ENCODE data around the gene MTURN.

The MTURN gene

DNA sequence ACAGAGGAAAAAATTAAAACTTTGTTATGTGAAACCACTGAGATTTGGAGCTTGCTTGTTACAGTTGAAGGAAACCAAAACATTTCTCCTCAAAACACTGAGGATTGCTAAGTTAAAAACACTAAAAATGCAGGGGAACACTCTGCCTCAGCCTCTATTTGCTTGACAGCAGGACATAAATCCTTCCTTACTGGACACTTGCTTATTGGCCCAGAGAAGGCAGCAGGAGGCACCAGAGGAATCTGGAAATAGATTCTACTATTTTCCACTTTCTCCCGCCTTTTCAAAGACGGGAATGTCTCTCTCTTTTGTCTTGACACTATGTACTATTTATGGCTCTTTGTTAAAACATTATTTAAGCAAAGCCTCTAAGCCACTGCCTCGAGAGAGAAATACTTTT is 67.9 kb downstream of the MTURN start:
- no peak overlapping the region for H3K27ac ChIP-seq (replicated peaks)
- no peak overlapping the region for H3K4me3 ChIP-seq (replicated peaks; ENCODE audit: insufficient read depth, low read length)
- H3K27me3 ChIP-seq (ENCODE audit: insufficient read depth, poor library complexity, severe bottlenecking): no peaks in the 10 kb centered on the region
- no peak for TF ChIP-seq GABPA (IDR thresholded peaks at IDR 0.05; ENCODE audit: low read depth)
- TF ChIP-seq POLR2AphosphoS5 (IDR thresholded peaks at IDR 0.05; ENCODE audit: low read depth): no peak
- TF ChIP-seq SPI1 (IDR thresholded peaks at IDR 0.05; ENCODE audit: borderline replicate concordance, low read depth): no peak
- TF ChIP-seq, protein P1, sequence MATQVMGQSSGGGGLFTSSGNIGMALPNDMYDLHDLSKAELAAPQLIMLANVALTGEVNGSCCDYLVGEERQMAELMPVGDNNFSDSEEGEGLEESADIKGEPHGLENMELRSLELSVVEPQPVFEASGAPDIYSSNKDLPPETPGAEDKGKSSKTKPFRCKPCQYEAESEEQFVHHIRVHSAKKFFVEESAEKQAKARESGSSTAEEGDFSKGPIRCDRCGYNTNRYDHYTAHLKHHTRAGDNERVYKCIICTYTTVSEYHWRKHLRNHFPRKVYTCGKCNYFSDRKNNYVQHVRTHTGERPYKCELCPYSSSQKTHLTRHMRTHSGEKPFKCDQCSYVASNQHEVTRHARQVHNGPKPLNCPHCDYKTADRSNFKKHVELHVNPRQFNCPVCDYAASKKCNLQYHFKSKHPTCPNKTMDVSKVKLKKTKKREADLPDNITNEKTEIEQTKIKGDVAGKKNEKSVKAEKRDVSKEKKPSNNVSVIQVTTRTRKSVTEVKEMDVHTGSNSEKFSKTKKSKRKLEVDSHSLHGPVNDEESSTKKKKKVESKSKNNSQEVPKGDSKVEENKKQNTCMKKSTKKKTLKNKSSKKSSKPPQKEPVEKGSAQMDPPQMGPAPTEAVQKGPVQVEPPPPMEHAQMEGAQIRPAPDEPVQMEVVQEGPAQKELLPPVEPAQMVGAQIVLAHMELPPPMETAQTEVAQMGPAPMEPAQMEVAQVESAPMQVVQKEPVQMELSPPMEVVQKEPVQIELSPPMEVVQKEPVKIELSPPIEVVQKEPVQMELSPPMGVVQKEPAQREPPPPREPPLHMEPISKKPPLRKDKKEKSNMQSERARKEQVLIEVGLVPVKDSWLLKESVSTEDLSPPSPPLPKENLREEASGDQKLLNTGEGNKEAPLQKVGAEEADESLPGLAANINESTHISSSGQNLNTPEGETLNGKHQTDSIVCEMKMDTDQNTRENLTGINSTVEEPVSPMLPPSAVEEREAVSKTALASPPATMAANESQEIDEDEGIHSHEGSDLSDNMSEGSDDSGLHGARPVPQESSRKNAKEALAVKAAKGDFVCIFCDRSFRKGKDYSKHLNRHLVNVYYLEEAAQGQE (IDR thresholded peaks at IDR 0.05; ENCODE audit: insufficient replicate concordance, low read depth): no peak
- no peak for TF ChIP-seq CTCF (IDR thresholded peaks at IDR 0.05; ENCODE audit: insufficient read depth, low read length)
- no peak for DNase-seq (ENCODE audit: low read depth in 1 of 2, low spot score in 1 of 2)

DNA sequence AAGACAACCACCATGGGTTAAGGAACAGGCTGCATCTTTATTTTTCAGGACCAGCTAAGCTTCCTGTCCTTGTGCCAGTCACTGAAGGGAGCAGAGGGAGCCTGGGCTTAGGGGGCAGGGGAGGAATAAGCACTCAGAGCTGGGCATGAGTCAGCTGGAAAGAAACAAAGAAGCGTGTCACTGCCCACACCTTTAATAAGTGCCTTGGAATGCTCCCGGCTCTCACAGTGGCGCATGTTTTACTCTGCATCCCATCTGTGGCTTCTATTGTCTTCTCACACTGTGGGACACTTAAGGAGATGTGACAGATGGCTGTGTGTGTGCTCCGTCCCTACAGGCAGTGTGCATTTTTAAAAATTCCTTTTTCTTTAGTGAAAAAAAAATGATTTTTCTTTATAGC is 71.7 kb downstream of the MTURN start:
- H3K27ac ChIP-seq (replicated peaks): no peak overlapping the region
- no peak for TF ChIP-seq GABPA (IDR thresholded peaks at IDR 0.05; ENCODE audit: low read depth)
- TF ChIP-seq SPI1 (IDR thresholded peaks at IDR 0.05; ENCODE audit: borderline replicate concordance, low read depth): no peak
- no peak for DNase-seq (ENCODE audit: low read depth in 1 of 2, low spot score in 1 of 2)
- no peak overlapping the region for H3K4me3 ChIP-seq (replicated peaks; ENCODE audit: insufficient read depth, low read length)
- no peaks in the 10 kb centered on the region for H3K27me3 ChIP-seq (ENCODE audit: insufficient read depth, poor library complexity, severe bottlenecking)

- H3K27me3 ChIP-seq (ENCODE audit: insufficient read depth, poor library complexity, severe bottlenecking): no peaks in the 10 kb centered on the region
- DNase-seq (ENCODE audit: low read depth in 1 of 2, low spot score in 1 of 2): no peak
- no peak overlapping the region for H3K4me3 ChIP-seq (replicated peaks; ENCODE audit: insufficient read depth, low read length)
- TF ChIP-seq SPI1 (IDR thresholded peaks at IDR 0.05; ENCODE audit: borderline replicate concordance, low read depth) (no peak), GABPA (IDR thresholded peaks at IDR 0.05; ENCODE audit: low read depth) (no peak), CTCF (IDR thresholded peaks at IDR 0.05; ENCODE audit: insufficient read depth, low read length) (no peak), POLR2AphosphoS5 (IDR thresholded peaks at IDR 0.05; ENCODE audit: low read depth) (no peak)
- TF ChIP-seq, protein P1 (IDR thresholded peaks at IDR 0.05; ENCODE audit: insufficient replicate concordance, low read depth): no peak
- no peak overlapping the region for H3K27ac ChIP-seq (replicated peaks)
Observed at GRCh38 chr7:30206942-30207341, 72.2 kb downstream of the MTURN start.

DNA sequence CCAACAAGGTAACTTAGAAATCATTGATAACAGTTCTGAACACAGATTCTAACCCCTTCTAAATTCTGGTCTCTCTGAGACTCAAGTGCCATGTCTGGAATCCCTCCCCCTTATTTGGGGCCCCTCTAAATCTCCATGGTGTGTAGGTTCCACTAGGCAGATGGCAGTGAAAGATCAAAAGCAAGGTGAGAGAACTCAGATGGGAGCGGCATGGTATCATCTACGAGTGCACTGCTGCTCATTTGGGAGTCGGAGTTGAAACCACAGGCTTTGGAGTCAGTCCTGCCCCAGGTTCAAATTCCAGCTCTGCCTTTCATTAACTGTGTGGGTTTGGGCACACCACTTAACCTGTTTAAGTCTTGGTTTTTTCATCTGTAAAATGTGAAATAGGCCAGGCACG is 72.6 kb downstream of the MTURN start:
- Histone ChIP-seq H3K4me3 (replicated peaks; ENCODE audit: insufficient read depth, low read length) (no peak overlapping the region), H3K27ac (replicated peaks) (no peak overlapping the region), H3K27me3 (ENCODE audit: insufficient read depth, poor library complexity, severe bottlenecking) (no peaks in the 10 kb centered on the region)
- no peak for DNase-seq (ENCODE audit: low read depth in 1 of 2, low spot score in 1 of 2)
- TF ChIP-seq CTCF (IDR thresholded peaks at IDR 0.05; ENCODE audit: insufficient read depth, low read length): no peak
- TF ChIP-seq, protein P1 (IDR thresholded peaks at IDR 0.05; ENCODE audit: insufficient replicate concordance, low read depth): no peak
- no peak for TF ChIP-seq SPI1 (IDR thresholded peaks at IDR 0.05; ENCODE audit: borderline replicate concordance, low read depth)
- TF ChIP-seq POLR2AphosphoS5 (IDR thresholded peaks at IDR 0.05; ENCODE audit: low read depth): no peak
- no peak for TF ChIP-seq GABPA (IDR thresholded peaks at IDR 0.05; ENCODE audit: low read depth)
